Kidney epithelial cell (primary cell): ENCODE data around the gene TMC1. TPM values are rescaled to one million over a fixed set of nuclear protein-coding genes. Genes with fewer than 3 reads are reported as not detected.

Experiments
- DNase-seq: peaks from one replicate; pipeline ENCODE4 v3.0.0-alpha.2; 2010; ENCODE audit warnings: low read depth
- H3K27me3 ChIP-seq: 2 replicates; pipeline ENCODE4 v1.6.0; 2011; ENCODE audit warnings: low read length; ENCODE audit not compliant: control insufficient read depth, insufficient read depth
- H3K36me3 ChIP-seq: 2 replicates; pipeline ENCODE4 v1.5.1; 2011; ENCODE audit warnings: low read length; ENCODE audit not compliant: control insufficient read depth, insufficient read depth
- H3K4me3 ChIP-seq: 2 replicates; pipeline ENCODE4 v1.5.1; 2011; ENCODE audit warnings: low read depth, mild to moderate bottlenecking, control low read depth, low read length
- CTCF ChIP-seq: IDR thresholded peaks from 2 replicates; pipeline ENCODE4 v1.5.1; 2011; ENCODE audit warnings: mild to moderate bottlenecking, moderate library complexity, low read length, control low read depth, inconsistent platforms; ENCODE audit not compliant: insufficient read depth, poor library complexity, severe bottlenecking
- total RNA-seq: library from RNA; depleted of rRNA; stranded (reverse); fragments of >200 nt; gene quantifications from 2 replicates; pipeline ENCODE4 v1.2.3, GENCODE V29; 2015

The TMC1 gene
- total RNA-seq, 1 donor from 2014 or later = not detected

DNA sequence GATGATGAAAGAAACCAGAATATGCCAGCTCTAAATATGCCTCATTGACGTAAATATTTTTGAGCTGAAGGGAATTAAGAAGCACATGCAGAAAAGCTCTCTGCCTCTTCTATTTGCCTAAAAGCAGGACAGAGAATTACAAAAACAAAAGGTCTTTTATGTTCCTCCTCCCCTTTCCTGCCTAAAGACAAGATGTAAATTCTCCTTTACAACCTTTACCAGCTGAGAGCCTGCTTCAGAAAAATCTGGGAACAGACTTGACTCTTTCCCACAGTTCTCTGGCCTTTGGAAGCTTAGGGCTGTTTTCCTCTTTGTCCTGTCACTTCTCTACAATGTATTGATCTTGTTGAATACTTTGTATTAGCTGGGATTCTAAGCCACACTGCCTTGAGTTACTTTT lies 199.7 kb downstream of the TMC1 start:
- TF ChIP-seq CTCF = no peak
- no peaks in the 10 kb centered on the region for H3K27me3 ChIP-seq
- no peak for DNase-seq
- H3K36me3 ChIP-seq = no peaks in the 10 kb centered on the region
- H3K4me3 ChIP-seq = no peak overlapping the region

- Histone ChIP-seq H3K4me3 (no peak overlapping the region), H3K36me3 (no peaks in the 10 kb centered on the region), H3K27me3 (no peaks in the 10 kb centered on the region)
- no peak for TF ChIP-seq CTCF
- DNase-seq = no peak
Observed at GRCh38 chr9:72726947-72727346, 205.5 kb downstream of the TMC1 start.

- TF ChIP-seq CTCF = no peak
- H3K36me3 ChIP-seq = no peaks in the 10 kb centered on the region
- no peak overlapping the region for H3K4me3 ChIP-seq
- no peak for DNase-seq
- H3K27me3 ChIP-seq = no peaks in the 10 kb centered on the region
Observed at GRCh38 chr9:72728031-72728770, 206.8 kb downstream of the TMC1 start.

- H3K27me3 ChIP-seq = no peaks in the 10 kb centered on the region
- DNase-seq = no peak
- H3K4me3 ChIP-seq = no peak overlapping the region
- no peaks in the 10 kb centered on the region for H3K36me3 ChIP-seq
- no peak for TF ChIP-seq CTCF
Observed at GRCh38 chr9:72733895-72734294, 212.5 kb downstream of the TMC1 start.

GRCh38 chr9:72734631-72735030 lies 213.2 kb downstream of the TMC1 start:
- no peak for TF ChIP-seq CTCF
- DNase-seq = no peak
- no peaks in the 10 kb centered on the region for H3K36me3 ChIP-seq

GRCh38 chr9:72743836-72744235 lies 222.4 kb downstream of the TMC1 start:
- Histone ChIP-seq H3K27me3 (no peaks in the 10 kb centered on the region), H3K4me3 (no peak overlapping the region), H3K36me3 (no peaks in the 10 kb centered on the region)
- TF ChIP-seq CTCF = no peak
- no peak for DNase-seq

More at GRCh38 chr9:72734631-72735030, 213.2 kb downstream of the TMC1 start:
- Histone ChIP-seq H3K27me3 (no peaks in the 10 kb centered on the region), H3K4me3 (no peak overlapping the region)
